HepG2 (cell line): ENCODE data around the gene HBS1L.

ENCODE experiments used
- CTCF ChIP-seq: sonication (generic); formaldehyde crosslinking; IDR thresholded peaks from 2 replicates; pipeline ENCODE4 v1.5.0; 2020; ENCODE audit warnings: mild to moderate bottlenecking, missing genetic modification reagents, moderate library complexity
- EP300 ChIP-seq, 3 experiments: sonication (generic) in 1 of 3; formaldehyde crosslinking in 1 of 3; IDR thresholded peaks; 2 replicates each; pipeline versions ENCODE4 v1.5.1 to v1.6.1; 2011 to 2020; ENCODE audit warnings: low read depth in 2 of 3, low read length in 2 of 3, borderline replicate concordance in 1 of 3, improper control_type of control experiment in 1 of 3, mild to moderate bottlenecking in 1 of 3, missing genetic modification reagents in 1 of 3, moderate library complexity in 1 of 3
- FOXK1 ChIP-seq: sonication (generic); formaldehyde crosslinking; IDR thresholded peaks from 2 replicates; pipeline ENCODE4 v1.4.0; 2020; ENCODE audit warnings: low read depth, missing genetic modification reagents, borderline replicate concordance
- HCFC1 ChIP-seq: fragments of 150-350 bp; IDR thresholded peaks from 2 replicates; pipeline ENCODE4 v1.6.1; 2014; ENCODE audit warnings: low read depth, low read length
- HDAC1 ChIP-seq: sonication (generic); formaldehyde crosslinking; IDR thresholded peaks from 2 replicates; pipeline ENCODE4 v1.5.1; 2020; ENCODE audit warnings: mild to moderate bottlenecking, missing genetic modification reagents
- HMG20B ChIP-seq: conservative IDR thresholded peaks from 2 replicates; pipeline ENCODE4 v1.6.1; 2016; ENCODE audit warnings: missing genetic modification reagents, missing compliant biosample characterization
- KLF13 ChIP-seq: sonication (generic); formaldehyde crosslinking; IDR thresholded peaks from 2 replicates; pipeline ENCODE4 v1.4.0; 2020; ENCODE audit warnings: mild to moderate bottlenecking, missing genetic modification reagents
- POLR2AphosphoS5 ChIP-seq: IDR thresholded peaks from 2 replicates; pipeline ENCODE4 v1.6.1; 2012; ENCODE audit warnings: low read depth, low read length
- USF2 ChIP-seq, 2 experiments: sonication (generic) in 1 of 2; formaldehyde crosslinking in 1 of 2; IDR thresholded peaks; 2 replicates each; pipeline versions ENCODE4 v1.5.1 to v1.6.1; 2011 to 2020; ENCODE audit warnings: borderline replicate concordance in 1 of 2, low read depth in 1 of 2, low read length in 1 of 2, mild to moderate bottlenecking in 1 of 2, missing genetic modification reagents in 1 of 2, moderate library complexity in 1 of 2
- YY1 ChIP-seq: IDR thresholded peaks from 2 replicates; pipeline ENCODE4 v1.6.1; 2011; ENCODE audit warnings: low read length, low read depth, moderate library complexity, mild to moderate bottlenecking; ENCODE audit not compliant: insufficient read depth, insufficient replicate concordance
- ZIK1 ChIP-seq: sonication (generic); formaldehyde crosslinking; IDR thresholded peaks from 2 replicates; pipeline ENCODE4 v1.5.0; 2020; ENCODE audit warnings: mild to moderate bottlenecking, low read depth, missing genetic modification reagents, borderline replicate concordance
- ZNF12 ChIP-seq: sonication (generic); formaldehyde crosslinking; IDR thresholded peaks from 2 replicates; pipeline ENCODE4 v1.5.0; 2020; ENCODE audit warnings: missing genetic modification reagents
- TF ChIP-seq, protein P1 (sequence below): sonication (generic); formaldehyde crosslinking; IDR thresholded peaks from 2 replicates; pipeline ENCODE4 v1.4.0; 2020; ENCODE audit warnings: missing genetic modification reagents

GRCh38 chr6:135084916-135085269, 30.3 kb upstream of the HBS1L start:
- TF ChIP-seq EP300 (IDR thresholded peaks at IDR 0.05; ENCODE audit: low read depth in 2 of 2, low read length in 2 of 2), result no peak
- no peak for TF ChIP-seq EP300 (CRISPR knock-in tag; IDR thresholded peaks at IDR 0.05; ENCODE audit: borderline replicate concordance)
- no peak for TF ChIP-seq ZIK1 (CRISPR knock-in tag)
- no peak for TF ChIP-seq HDAC1 (CRISPR knock-in tag)
- no peak for TF ChIP-seq USF2 (IDR thresholded peaks at IDR 0.05; ENCODE audit: low read depth, low read length)
- TF ChIP-seq USF2 (CRISPR knock-in tag; IDR thresholded peaks at IDR 0.05; ENCODE audit: borderline replicate concordance), result no peak
- no peak for TF ChIP-seq ZNF12
- no peak for TF ChIP-seq YY1
- TF ChIP-seq KLF13 (CRISPR knock-in tag), result no peak
- TF ChIP-seq CTCF, result no peak
- no peak for TF ChIP-seq POLR2AphosphoS5
- no peak for TF ChIP-seq FOXK1
- TF ChIP-seq HCFC1, result no peak
- no peak for TF ChIP-seq HMG20B
- TF ChIP-seq, protein P1, sequence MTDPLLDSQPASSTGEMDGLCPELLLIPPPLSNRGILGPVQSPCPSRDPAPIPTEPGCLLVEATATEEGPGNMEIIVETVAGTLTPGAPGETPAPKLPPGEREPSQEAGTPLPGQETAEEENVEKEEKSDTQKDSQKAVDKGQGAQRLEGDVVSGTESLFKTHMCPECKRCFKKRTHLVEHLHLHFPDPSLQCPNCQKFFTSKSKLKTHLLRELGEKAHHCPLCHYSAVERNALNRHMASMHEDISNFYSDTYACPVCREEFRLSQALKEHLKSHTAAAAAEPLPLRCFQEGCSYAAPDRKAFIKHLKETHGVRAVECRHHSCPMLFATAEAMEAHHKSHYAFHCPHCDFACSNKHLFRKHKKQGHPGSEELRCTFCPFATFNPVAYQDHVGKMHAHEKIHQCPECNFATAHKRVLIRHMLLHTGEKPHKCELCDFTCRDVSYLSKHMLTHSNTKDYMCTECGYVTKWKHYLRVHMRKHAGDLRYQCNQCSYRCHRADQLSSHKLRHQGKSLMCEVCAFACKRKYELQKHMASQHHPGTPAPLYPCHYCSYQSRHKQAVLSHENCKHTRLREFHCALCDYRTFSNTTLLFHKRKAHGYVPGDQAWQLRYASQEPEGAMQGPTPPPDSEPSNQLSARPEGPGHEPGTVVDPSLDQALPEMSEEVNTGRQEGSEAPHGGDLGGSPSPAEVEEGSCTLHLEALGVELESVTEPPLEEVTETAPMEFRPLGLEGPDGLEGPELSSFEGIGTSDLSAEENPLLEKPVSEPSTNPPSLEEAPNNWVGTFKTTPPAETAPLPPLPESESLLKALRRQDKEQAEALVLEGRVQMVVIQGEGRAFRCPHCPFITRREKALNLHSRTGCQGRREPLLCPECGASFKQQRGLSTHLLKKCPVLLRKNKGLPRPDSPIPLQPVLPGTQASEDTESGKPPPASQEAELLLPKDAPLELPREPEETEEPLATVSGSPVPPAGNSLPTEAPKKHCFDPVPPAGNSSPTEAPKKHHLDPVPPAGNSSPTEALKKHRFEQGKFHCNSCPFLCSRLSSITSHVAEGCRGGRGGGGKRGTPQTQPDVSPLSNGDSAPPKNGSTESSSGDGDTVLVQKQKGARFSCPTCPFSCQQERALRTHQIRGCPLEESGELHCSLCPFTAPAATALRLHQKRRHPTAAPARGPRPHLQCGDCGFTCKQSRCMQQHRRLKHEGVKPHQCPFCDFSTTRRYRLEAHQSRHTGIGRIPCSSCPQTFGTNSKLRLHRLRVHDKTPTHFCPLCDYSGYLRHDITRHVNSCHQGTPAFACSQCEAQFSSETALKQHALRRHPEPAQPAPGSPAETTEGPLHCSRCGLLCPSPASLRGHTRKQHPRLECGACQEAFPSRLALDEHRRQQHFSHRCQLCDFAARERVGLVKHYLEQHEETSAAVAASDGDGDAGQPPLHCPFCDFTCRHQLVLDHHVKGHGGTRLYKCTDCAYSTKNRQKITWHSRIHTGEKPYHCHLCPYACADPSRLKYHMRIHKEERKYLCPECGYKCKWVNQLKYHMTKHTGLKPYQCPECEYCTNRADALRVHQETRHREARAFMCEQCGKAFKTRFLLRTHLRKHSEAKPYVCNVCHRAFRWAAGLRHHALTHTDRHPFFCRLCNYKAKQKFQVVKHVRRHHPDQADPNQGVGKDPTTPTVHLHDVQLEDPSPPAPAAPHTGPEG (CRISPR knock-in tag), result no peak
